ENCODE measurements around the gene C22orf42. TPM values are rescaled to one million over a fixed set of nuclear protein-coding genes. Genes with fewer than 3 reads are reported as not detected.

C22orf42 gene
- total and polyA plus RNA-seq, 7 donors, result not detected

GRCh38 chr22:32127904-32128303 is 31.2 kb downstream of the C22orf42 start:
- no peak for ATAC-seq
- DNase-seq, result no peak
- Histone ChIP-seq H3K36me3 (ENCODE audit: insufficient read depth in 1 of 2, low read depth in 1 of 2) (no peaks in the 10 kb centered on the region), H3K27me3 (ENCODE audit: insufficient read depth in 3 of 3, low read length in 2 of 3) (peaks cover 0 to 1% (median 0%) of the 10 kb centered on the region in 3 donors), H3K4me3 (no peak overlapping the region), H3K9me3 (no peaks in the 10 kb centered on the region), H3K27ac (no peak overlapping the region), H3K4me1 (no peaks in the 10 kb centered on the region)
- intact Hi-C loops (cut with DNase I), result no loop called here
- TF ChIP-seq, protein P1, sequence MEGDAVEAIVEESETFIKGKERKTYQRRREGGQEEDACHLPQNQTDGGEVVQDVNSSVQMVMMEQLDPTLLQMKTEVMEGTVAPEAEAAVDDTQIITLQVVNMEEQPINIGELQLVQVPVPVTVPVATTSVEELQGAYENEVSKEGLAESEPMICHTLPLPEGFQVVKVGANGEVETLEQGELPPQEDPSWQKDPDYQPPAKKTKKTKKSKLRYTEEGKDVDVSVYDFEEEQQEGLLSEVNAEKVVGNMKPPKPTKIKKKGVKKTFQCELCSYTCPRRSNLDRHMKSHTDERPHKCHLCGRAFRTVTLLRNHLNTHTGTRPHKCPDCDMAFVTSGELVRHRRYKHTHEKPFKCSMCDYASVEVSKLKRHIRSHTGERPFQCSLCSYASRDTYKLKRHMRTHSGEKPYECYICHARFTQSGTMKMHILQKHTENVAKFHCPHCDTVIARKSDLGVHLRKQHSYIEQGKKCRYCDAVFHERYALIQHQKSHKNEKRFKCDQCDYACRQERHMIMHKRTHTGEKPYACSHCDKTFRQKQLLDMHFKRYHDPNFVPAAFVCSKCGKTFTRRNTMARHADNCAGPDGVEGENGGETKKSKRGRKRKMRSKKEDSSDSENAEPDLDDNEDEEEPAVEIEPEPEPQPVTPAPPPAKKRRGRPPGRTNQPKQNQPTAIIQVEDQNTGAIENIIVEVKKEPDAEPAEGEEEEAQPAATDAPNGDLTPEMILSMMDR (IDR thresholded peaks at IDR 0.05), result no peak
- 65 to 80% (median 68%) methylated on average over 4 of the region's 4 CpGs for WGBS, 3 donors

GRCh38 chr22:32123657-32124056 is 35.4 kb downstream of the C22orf42 start:
- DNase-seq (no peak), ATAC-seq (no peak)
- Histone ChIP-seq H3K4me1 (no peaks in the 10 kb centered on the region), H3K27me3 (ENCODE audit: insufficient read depth in 3 of 3, low read length in 2 of 3) (peaks cover 0 to 1% (median 0%) of the 10 kb centered on the region in 3 donors), H3K27ac (no peak overlapping the region), H3K36me3 (ENCODE audit: insufficient read depth in 1 of 2, low read depth in 1 of 2) (no peaks in the 10 kb centered on the region), H3K4me3 (no peak overlapping the region), H3K9me3 (no peaks in the 10 kb centered on the region)
- intact Hi-C loops (cut with DNase I), result no loop called here
- TF ChIP-seq, protein P1 (IDR thresholded peaks at IDR 0.05), result no peak
- WGBS, 3 donors, result 70 to 76% (median 72%) methylated on average over 10 of the region's 10 CpGs

DNA sequence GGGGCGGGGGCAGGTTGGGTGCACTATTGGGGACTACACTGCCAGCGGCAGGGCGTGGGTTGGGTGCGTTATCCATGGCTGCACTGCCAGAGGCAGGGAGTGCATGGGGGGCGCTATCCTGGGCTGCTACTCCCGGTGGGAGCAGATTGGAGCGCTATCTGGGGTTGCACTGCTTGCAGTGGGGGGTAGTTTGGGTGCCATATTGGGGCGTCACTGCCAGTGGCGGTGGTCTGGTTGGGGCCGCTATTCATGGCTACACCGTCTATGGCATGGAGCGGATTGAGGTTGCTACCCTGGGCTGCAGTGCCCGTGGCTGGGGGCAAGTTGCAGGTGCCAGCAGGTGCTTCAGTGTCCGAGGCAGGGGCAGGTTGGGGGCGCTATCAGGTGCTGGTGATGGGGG is 36.2 kb downstream of the C22orf42 start:
- Histone ChIP-seq H3K4me3 (no peak overlapping the region), H3K36me3 (ENCODE audit: insufficient read depth in 1 of 2, low read depth in 1 of 2) (no peaks in the 10 kb centered on the region), H3K27ac (no peak overlapping the region), H3K27me3 (ENCODE audit: insufficient read depth in 3 of 3, low read length in 2 of 3) (peaks cover 0 to 1% (median 0%) of the 10 kb centered on the region in 3 donors), H3K4me1 (no peaks in the 10 kb centered on the region), H3K9me3 (no peaks in the 10 kb centered on the region)
- ATAC-seq (no peak), DNase-seq (no peak)
- TF ChIP-seq, protein P1 (IDR thresholded peaks at IDR 0.05), result no peak
- WGBS, 3 donors, result 88 to 93% (median 92%) methylated on average over 15 of the region's 15 CpGs
- intact Hi-C loops (cut with DNase I), result no loop called here

- no peak overlapping the region for H3K27ac ChIP-seq
- DNase-seq (no peak), ATAC-seq (no peak)
- H3K27me3 ChIP-seq (ENCODE audit: insufficient read depth in 3 of 3, low read length in 2 of 3), result peaks cover 0 to 5% (median 1%) of the 10 kb centered on the region in 3 donors
- intact Hi-C loops (cut with DNase I), result no loop called here
- no peaks in the 10 kb centered on the region for H3K4me1 ChIP-seq
- H3K36me3 ChIP-seq (ENCODE audit: insufficient read depth in 1 of 2, low read depth in 1 of 2), result no peaks in the 10 kb centered on the region
- H3K9me3 ChIP-seq, result no peaks in the 10 kb centered on the region
- no peak overlapping the region for H3K4me3 ChIP-seq
- 90 to 95% (median 94%) methylated on average over 20 of the region's 20 CpGs for WGBS, 3 donors
- TF ChIP-seq, protein P1 (IDR thresholded peaks at IDR 0.05), result no peak
Observed at GRCh38 chr22:32120603-32121002, 38.5 kb downstream of the C22orf42 start.

DNA sequence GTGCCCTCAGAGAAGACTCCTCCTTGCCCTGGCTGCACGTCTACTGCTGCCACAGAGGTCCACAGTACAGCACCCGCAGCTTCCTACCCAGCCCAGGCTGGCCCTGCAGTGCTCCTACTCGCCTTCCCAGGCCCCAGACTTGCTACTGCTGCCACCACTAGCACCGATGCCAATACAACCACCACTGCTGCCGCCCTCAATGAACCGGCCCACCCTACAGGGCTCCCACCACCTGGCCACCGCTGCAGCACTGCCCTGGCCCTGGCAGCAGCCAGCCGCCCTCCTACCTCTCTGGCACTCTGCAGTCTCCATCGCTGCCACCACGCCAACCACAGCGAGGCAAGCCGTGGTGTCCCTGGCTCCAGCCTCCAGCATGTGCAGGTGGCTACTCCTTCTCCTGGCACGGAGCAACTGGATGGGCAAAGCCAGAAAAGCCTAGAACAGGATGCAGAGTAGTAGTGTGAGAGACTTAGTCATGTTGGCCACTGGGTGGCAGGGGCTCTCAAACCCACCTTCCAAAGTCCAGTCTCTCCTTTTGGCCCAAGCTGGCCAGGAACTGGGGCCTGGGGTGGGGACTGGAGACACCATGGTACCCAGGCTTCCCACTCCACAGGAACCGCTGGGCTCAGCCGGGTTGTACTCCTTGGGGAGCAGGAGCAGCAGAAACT is 39.4 kb downstream of the C22orf42 start:
- no peak overlapping the region for H3K4me3 ChIP-seq
- H3K27me3 ChIP-seq (ENCODE audit: insufficient read depth in 3 of 3, low read length in 2 of 3), result peaks cover 0 to 5% (median 1%) of the 10 kb centered on the region in 3 donors
- H3K9me3 ChIP-seq, result no peaks in the 10 kb centered on the region
- WGBS, 3 donors, result 72 to 74% (median 74%) methylated on average over 15 of the region's 15 CpGs
- TF ChIP-seq, protein P1 (IDR thresholded peaks at IDR 0.05), result no peak
- no peaks in the 10 kb centered on the region for H3K36me3 ChIP-seq (ENCODE audit: insufficient read depth in 1 of 2, low read depth in 1 of 2)
- ATAC-seq, result no peak
- no peak for DNase-seq
- intact Hi-C loops (cut with DNase I), result no loop called here
- H3K27ac ChIP-seq, result no peak overlapping the region
- H3K4me1 ChIP-seq, result no peaks in the 10 kb centered on the region

Measured in psoas muscle (tissue), 8 donors.